GM12874 (cell line): Measurements from ENCODE around the gene F2R.

ENCODE experiments used
- TF ChIP-seq, protein P1 (sequence below): IDR thresholded peaks from 2 replicates; pipeline ENCODE4 v1.5.1; 2011; ENCODE audit warnings: low read depth, mild to moderate bottlenecking, control low read depth, low read length, moderate library complexity; ENCODE audit not compliant: insufficient read depth

Gene F2R

DNA sequence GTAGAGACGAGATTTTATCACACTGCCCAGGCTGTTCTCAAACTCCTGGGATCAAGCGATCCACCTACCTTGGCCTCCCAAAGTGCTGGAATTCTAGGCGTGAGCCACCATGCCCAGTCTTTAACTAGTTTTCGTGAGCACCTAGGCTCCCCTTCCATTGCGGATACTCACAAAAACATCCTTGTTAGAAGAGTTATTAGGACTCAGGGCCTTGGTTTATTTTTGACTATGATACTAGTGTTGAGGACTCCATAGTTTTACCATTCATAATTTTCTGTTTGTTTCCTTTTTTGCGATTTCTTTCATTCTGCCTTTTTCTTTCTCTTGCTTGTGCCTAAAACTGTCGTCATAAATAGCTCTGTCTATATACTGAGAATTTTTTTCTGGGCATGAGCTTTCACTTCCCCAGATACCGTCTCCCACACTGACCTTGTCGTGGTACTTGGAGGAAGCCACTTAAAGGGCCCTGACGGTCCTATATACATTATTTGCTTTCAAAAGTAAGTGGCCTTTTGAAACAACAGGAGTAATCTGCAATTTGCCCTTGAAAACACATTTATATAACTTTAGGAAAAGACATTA, 5.2 kb downstream of the F2R start:
- TF ChIP-seq, protein P1, sequence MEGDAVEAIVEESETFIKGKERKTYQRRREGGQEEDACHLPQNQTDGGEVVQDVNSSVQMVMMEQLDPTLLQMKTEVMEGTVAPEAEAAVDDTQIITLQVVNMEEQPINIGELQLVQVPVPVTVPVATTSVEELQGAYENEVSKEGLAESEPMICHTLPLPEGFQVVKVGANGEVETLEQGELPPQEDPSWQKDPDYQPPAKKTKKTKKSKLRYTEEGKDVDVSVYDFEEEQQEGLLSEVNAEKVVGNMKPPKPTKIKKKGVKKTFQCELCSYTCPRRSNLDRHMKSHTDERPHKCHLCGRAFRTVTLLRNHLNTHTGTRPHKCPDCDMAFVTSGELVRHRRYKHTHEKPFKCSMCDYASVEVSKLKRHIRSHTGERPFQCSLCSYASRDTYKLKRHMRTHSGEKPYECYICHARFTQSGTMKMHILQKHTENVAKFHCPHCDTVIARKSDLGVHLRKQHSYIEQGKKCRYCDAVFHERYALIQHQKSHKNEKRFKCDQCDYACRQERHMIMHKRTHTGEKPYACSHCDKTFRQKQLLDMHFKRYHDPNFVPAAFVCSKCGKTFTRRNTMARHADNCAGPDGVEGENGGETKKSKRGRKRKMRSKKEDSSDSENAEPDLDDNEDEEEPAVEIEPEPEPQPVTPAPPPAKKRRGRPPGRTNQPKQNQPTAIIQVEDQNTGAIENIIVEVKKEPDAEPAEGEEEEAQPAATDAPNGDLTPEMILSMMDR = no peak

DNA sequence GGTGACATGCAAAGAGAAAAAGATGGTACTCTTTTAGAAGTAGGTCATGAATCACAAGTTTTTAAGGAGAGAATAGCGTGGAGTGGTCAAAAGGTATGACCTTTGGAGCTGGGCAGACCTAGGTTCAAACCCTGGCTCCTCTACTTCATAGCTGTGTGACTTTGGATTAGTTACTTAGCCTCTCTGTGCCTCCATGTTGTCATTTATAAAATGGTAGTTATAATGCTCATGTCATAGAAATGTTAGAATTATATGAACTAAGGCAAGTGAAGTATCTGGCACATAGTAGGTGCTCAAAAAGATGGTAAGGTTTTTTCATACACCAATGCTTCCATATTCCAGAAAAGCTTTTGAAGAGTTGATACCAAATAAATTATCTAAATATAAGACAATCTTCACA, 7.3 kb downstream of the F2R start:
- TF ChIP-seq, protein P1 = no peak

DNA sequence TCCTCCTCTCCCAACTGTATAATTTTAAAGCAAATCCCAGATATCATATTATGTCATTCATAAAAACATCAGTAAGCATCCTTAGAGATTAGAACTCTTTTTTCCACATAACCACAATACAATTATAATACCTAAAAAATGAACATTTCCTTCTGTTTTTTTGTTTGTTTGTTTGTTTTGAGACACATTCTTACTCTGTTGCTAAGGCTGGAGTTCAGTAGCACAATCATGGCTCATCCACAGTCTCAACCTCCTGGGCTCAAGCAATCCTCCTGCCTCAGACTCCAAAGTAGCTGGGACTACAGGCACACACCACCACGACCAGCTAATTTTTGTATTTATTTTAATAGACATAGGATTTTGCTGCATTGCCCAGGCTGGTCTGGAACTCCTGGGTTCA, 8.0 kb downstream of the F2R start:
- TF ChIP-seq, protein P1 = no peak

DNA sequence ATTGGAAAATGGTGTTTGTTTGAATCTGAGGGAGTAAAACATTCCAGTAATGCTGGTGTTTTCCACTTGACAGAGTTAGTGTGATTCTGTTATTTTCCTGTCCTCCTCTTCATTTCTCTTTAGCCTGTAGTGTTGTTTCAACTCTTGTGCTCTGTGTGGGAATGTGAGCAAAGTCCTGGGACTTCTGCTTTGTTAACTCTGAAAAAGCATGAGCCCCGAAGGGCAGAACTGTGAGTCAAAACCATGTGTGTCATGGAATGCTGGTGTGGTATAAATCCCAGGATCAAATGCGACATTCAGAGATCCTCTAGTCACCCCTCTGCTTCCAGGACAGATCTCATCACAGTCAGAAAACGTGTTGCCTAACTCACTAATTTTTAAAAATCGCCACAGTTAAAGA, 8.9 kb downstream of the F2R start:
- TF ChIP-seq, protein P1 = no peak

DNA sequence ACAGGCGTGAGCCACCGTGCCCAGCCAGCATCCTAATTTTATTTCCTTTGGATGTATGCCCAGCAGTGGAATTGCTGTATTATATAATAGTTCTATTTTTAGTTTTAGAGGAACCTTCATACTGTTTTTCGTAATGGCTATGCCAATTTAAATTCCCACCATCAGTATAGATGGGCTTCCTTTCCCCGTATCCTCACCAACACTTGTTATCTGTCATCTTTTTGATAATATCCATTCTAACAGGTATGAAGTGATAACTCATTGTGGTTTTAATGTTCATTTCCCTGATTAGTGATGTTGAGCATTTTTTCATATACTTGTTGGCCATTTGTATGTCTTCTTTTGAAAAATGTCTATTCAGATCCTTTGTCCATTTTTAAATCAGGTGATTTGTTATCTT, 13.0 kb downstream of the F2R start:
- TF ChIP-seq, protein P1 = no peak

DNA sequence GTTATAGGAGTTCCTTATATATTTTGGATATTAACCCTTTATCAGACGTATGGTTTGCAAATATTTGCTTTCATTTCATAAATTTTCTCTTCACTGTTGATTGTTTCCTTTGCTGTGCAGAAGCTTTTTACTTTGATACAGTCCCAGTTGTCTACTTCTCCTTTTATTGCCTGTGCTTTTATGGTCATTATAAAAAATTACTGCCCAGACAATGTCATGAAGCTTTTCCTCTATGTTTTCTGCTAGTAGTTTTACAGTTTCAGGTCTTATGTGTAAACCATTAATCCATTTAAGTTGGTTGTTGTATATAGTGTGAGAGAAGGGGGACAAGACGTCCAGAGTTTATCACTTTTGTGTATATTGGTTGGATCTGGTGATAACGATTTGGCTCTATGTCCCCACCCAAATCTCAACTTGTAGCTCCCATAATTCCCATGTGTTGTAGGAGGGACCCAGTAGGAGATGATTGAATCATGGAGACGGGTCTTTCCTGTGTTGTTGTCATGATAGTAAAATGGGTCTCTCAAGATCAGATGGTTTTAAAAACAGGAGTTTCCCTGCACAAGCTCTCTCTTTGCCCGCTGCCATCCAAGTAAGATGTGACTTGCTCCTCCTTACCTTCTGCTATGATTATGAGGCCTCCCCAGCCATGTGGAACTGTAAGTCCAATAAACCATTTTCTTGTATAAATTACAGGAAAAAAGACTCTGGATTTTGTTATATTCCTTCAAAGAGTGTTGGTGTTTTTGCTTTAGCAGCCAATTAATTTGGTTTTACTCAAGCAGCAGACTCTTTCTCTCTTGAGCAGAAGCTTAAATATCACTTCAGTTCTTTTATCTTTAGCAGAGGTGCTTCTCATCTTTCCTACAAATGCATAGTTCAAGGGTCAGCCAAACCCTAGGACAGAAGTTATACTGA, 13.7 kb downstream of the F2R start:
- TF ChIP-seq, protein P1 = no peak

DNA sequence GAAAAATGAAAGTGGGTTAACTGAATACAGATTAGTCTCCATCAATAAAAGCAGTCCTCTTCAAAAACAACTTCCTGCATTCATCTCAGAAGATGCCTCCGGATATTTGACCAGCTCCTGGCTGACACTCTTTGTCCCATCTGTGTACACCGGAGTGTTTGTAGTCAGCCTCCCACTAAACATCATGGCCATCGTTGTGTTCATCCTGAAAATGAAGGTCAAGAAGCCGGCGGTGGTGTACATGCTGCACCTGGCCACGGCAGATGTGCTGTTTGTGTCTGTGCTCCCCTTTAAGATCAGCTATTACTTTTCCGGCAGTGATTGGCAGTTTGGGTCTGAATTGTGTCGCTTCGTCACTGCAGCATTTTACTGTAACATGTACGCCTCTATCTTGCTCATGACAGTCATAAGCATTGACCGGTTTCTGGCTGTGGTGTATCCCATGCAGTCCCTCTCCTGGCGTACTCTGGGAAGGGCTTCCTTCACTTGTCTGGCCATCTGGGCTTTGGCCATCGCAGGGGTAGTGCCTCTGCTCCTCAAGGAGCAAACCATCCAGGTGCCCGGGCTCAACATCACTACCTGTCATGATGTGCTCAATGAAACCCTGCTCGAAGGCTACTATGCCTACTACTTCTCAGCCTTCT, 16.6 kb downstream of the F2R start:
- TF ChIP-seq, protein P1 = no peak
